SU-DHL-6 (cell line): ENCODE data around the gene MYMK.

Experiments
- EZH2phosphoT487 ChIP-seq: fragments of 200-600 bp; sonication (generic), shearing (Covaris generic); conservative IDR thresholded peaks from 2 replicates; pipeline ENCODE4 v1.6.1; 2018; ENCODE audit warnings: mild to moderate bottlenecking, antibody characterized with exemption, low read length, moderate library complexity, mixed read lengths
- TF ChIP-seq, protein P1 (sequence below): fragments of 200-600 bp; sonication (generic); IDR thresholded peaks from one replicate; pipeline ENCODE4 v1.5.1; 2017; ENCODE audit warnings: antibody characterized with exemption, mild to moderate bottlenecking, low read length, moderate library complexity; ENCODE audit not compliant: insufficient read depth, poor library complexity, severe bottlenecking

DNA sequence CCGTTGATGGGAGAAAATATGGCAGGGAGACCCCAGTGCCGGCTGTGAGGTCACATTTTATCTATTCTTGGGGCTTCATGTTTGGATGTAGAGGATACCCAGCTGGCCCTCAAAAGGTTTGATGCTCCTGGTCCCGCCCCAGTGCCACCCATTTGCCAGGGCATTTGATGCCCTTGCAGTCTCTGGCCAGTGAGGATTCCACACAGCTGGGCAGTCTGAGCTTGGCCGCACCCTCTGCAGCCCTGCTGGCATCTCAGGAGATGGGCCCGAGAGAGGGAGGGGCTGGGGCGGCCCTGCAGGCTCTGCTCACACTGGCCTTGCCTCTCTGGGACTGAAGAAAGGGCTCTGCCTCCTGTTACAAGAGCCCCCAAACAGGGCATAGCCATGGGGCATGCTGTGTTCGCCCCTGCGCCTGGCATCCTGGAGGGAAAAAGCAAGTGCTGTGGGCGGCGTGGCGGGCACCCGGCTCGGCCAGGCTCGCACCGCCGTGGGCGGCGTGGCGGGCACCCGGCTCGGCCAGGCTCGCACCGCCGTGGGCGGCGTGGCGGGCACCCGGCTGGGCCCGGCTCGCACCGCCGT lies 37.3 kb upstream of the MYMK start:
- TF ChIP-seq, protein P1, sequence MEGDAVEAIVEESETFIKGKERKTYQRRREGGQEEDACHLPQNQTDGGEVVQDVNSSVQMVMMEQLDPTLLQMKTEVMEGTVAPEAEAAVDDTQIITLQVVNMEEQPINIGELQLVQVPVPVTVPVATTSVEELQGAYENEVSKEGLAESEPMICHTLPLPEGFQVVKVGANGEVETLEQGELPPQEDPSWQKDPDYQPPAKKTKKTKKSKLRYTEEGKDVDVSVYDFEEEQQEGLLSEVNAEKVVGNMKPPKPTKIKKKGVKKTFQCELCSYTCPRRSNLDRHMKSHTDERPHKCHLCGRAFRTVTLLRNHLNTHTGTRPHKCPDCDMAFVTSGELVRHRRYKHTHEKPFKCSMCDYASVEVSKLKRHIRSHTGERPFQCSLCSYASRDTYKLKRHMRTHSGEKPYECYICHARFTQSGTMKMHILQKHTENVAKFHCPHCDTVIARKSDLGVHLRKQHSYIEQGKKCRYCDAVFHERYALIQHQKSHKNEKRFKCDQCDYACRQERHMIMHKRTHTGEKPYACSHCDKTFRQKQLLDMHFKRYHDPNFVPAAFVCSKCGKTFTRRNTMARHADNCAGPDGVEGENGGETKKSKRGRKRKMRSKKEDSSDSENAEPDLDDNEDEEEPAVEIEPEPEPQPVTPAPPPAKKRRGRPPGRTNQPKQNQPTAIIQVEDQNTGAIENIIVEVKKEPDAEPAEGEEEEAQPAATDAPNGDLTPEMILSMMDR = no peak
- TF ChIP-seq EZH2phosphoT487 = no peak
